ACC112 (cell line): Measurements from ENCODE around the gene DNAAF9.

ENCODE experiments used
- H2AFZ ChIP-seq: fragments of 200-600 bp; sonication (generic); one replicate; pipeline ENCODE4 v1.6.0; 2017; ENCODE audit warnings: antibody characterized with exemption, low read length; ENCODE audit not compliant: unreplicated experiment
- H3K27ac ChIP-seq: fragments of 200-600 bp; sonication (generic); 2 replicates; pipeline ENCODE4 v1.5.1; 2014; ENCODE audit warnings: low read depth, mild to moderate bottlenecking, antibody characterized with exemption, low read length, moderate library complexity
- H3K27me3 ChIP-seq: fragments of 200-600 bp; sonication (generic); 2 replicates; pipeline ENCODE4 v1.6.1; 2014; ENCODE audit warnings: mild to moderate bottlenecking, antibody characterized with exemption, low read length, moderate library complexity, mixed read lengths; ENCODE audit not compliant: insufficient read depth
- H3K36me3 ChIP-seq: fragments of 200-600 bp; sonication (generic); 2 replicates; pipeline ENCODE4 v1.6.1; 2016; ENCODE audit warnings: mild to moderate bottlenecking, antibody characterized with exemption, low read length, moderate library complexity, mixed read lengths; ENCODE audit not compliant: insufficient read depth
- H3K4me1 ChIP-seq: fragments of 200-600 bp; sonication (generic); one replicate; pipeline ENCODE4 v1.6.1; 2016; ENCODE audit warnings: low read length, mixed read lengths; ENCODE audit not compliant: insufficient read depth, unreplicated experiment, control insufficient read depth
- H3K4me3 ChIP-seq: fragments of 200-600 bp; sonication (generic); 2 replicates; pipeline ENCODE4 v1.5.1; 2014; ENCODE audit warnings: mild to moderate bottlenecking, low read depth, low read length
- H3K79me2 ChIP-seq: fragments of 200-600 bp; sonication (generic); one replicate; pipeline ENCODE4 v1.6.0; 2016; ENCODE audit warnings: low read length; ENCODE audit not compliant: control insufficient read depth, unreplicated experiment, insufficient read depth

DNAAF9 gene

DNA sequence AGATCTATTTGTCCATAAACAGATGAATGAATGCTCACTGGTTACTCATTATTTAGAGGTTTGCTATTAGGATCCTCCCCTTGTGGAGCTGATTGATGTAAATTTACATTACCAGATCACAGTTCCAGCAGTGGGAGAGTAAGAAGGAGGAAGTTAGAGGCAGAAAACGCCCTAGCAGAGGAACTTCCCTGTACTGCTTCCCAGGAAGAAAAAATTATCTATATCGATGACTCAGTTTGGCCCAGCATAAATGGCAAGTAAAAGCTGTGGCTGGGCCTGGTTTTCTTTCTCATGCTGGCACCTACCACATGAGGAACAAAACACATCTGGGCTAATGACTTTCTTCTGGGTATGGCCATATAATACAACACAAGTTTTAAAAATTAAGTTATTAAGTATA lies 35.7 kb downstream of the DNAAF9 start:
- Histone ChIP-seq H3K4me3 (no peak overlapping the region), H3K36me3 (peaks cover 34% of the 10 kb centered on the region), H3K79me2 (no peaks in the 10 kb centered on the region), H3K27me3 (no peaks in the 10 kb centered on the region), H3K4me1 (no peaks in the 10 kb centered on the region), H3K27ac (no peak overlapping the region), H2AFZ (no peak overlapping the region)

DNA sequence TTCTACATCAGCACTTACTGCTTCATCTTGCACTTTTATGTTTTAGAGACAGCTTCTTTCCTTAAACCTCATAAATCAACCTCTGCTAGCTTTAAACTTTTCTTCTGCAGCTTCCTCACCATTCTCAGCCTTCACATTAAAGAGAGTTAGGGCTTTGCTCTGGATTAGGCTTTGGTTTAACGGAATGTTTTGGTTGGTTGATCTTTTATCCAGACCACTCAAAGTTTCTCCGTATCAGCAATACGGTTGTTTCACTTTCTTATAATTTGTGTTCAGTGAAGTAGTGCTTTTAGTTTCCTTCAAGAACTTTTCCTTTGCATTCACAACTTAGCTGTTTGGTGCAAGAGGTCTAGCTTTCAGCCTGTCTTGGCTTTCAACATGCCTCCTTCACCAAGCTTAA lies 40.4 kb downstream of the DNAAF9 start:
- H3K4me3 ChIP-seq, result no peak overlapping the region
- H3K27me3 ChIP-seq, result no peaks in the 10 kb centered on the region
- H2AFZ ChIP-seq, result no peak overlapping the region
- H3K36me3 ChIP-seq, result peaks cover 11% of the 10 kb centered on the region; the same call in 1 of the 2 replicates
- no peaks in the 10 kb centered on the region for H3K4me1 ChIP-seq
- no peaks in the 10 kb centered on the region for H3K79me2 ChIP-seq
- H3K27ac ChIP-seq, result no peak overlapping the region

- Histone ChIP-seq H3K79me2 (no peaks in the 10 kb centered on the region), H2AFZ (no peak overlapping the region), H3K27me3 (no peaks in the 10 kb centered on the region), H3K4me1 (no peaks in the 10 kb centered on the region), H3K4me3 (no peak overlapping the region), H3K36me3 (0 out of 2 replicates have a peak, but pooled peaks cover 4% of the 10 kb centered on the region), H3K27ac (no peak overlapping the region)
These were observed 43.0 kb downstream of the DNAAF9 start for GRCh38 chr20:3364323-3365013.

- 0 out of 2 replicates have a peak, but pooled peaks cover 2% of the 10 kb centered on the region for H3K36me3 ChIP-seq
- H3K4me1 ChIP-seq, result no peaks in the 10 kb centered on the region
- no peak overlapping the region for H3K4me3 ChIP-seq
- H3K79me2 ChIP-seq, result no peaks in the 10 kb centered on the region
- no peak overlapping the region for H2AFZ ChIP-seq
- H3K27ac ChIP-seq, result no peak overlapping the region
- H3K27me3 ChIP-seq, result no peaks in the 10 kb centered on the region
These were observed 46.7 kb downstream of the DNAAF9 start for GRCh38 chr20:3360752-3361151.

DNA sequence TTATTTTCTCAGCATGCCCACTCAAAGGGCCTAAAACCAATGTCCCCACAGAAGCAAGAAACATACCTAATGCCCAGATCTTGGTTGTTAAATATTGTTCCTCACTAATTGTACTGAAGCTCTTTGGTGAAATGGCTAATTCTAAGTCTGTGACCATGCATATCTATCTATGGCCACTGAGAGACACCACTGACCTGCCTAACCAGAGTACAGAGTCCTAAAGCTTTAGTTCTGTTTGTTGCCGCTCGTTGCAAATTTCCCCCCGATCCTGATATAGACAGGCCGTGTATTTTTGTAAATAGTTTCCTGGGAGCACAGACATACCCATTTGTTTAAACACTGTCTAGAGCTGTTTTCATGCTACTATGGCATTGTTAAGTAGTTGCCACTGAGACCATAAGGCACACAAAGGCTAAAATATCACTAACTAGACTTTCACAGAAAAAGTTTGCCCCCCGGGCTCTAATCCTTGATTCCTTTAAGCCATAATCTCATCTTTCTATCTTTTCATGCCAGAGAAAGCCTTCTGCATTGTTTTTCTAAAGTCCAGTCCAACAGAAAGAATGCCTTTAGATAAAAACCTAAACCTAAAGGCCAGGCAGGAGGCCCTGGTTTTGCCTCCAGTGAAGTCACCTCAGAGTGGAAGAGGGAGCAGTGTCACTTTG lies 48.7 kb downstream of the DNAAF9 start:
- H3K4me1 ChIP-seq, result no peaks in the 10 kb centered on the region
- no peaks in the 10 kb centered on the region for H3K27me3 ChIP-seq
- H3K79me2 ChIP-seq, result no peaks in the 10 kb centered on the region
- H3K4me3 ChIP-seq, result no peak overlapping the region
- H3K36me3 ChIP-seq, result no peaks in the 10 kb centered on the region
- no peak overlapping the region for H2AFZ ChIP-seq
- no peak overlapping the region for H3K27ac ChIP-seq
